Measurements from ENCODE around the gene UQCC2. TPM values are rescaled to one million over a fixed set of nuclear protein-coding genes. Genes with fewer than 3 reads are reported as not detected.

Gene UQCC2
- total and polyA plus RNA-seq, 2 of the 4 experiments (the other 2 are of a cell fraction) = 13.8 to 34.5 TPM

DNA sequence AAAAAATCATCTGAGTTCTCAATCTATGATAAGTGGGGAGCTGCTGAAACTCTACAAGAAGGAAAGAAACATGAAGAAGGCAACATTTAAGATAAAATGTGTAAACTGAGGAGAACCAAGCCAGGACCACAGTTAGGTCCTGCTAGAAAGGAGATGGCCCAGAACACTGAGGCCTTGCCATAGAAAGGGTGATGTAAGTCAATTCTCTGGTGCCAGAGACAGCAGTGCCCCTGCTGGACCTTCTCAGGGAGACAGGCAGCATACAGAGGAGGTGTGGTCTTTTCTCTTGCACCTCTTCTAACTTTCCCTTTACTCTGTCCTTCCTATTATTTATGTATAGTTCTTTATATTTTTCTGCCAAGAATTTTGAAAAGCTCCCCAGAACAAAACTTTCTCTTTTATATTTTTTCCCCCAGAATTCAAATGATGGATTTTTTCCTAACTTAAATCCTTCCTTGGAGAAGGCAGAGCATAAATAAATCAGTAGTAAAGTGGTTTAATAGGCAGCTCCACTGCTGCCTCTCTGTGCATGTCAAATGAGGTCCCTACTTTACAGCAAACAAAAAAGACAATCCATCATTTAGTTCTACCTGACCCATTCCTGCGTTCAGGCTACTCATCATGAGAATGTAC lies 9.0 kb downstream of the UQCC2 start:
- in situ Hi-C loops (cut with MboI; ENCODE audit: low sequenced_read_pairs) = loop anchor here (5.0 to 10.0 kb wide), 2 partner anchors 115 to 248 kb away; partner anchors contain the start of gene ZBTB9
- no peak overlapping the region for H3K23ac ChIP-seq (ENCODE audit: low read depth, low read length)
- H2BK5ac ChIP-seq (ENCODE audit: low read depth, low read length, poor library complexity, severe bottlenecking) = no peak overlapping the region
- H2BK15ac ChIP-seq (ENCODE audit: low read depth, low read length) = no peak overlapping the region
- H3K4ac ChIP-seq (ENCODE audit: low read depth, low read length) = no peak overlapping the region
- WGBS, 2 experiments (ENCODE audit: extremely low coverage in 2 of 2, insufficient read length in 1 of 2) = no CpG with 5 or more reads among the region's 1 CpG
- no peak overlapping the region for H3K4me3 ChIP-seq (ENCODE audit: insufficient read depth, low read depth, low read length)
- no peak overlapping the region for H3K4me2 ChIP-seq (ENCODE audit: low read depth, low read length)
- H3K56ac ChIP-seq (ENCODE audit: extremely low read depth, insufficient read depth, low read length) = no peak overlapping the region
- no peak overlapping the region for H4K5ac ChIP-seq (ENCODE audit: low read depth, low read length)
- dilution Hi-C loops (cut with HindIII; ENCODE audit: low sequenced_read_pairs, unreplicated experiment) = no loop called here
- ChIA-PET CTCF (interaction anchor here (0.7 to 2.7 kb wide), 4 partner anchors 8 to 660 kb away, joined by 3 to 21 read pairs (median 3); no protein-coding TSS in a partner anchor), POLR2A (ENCODE audit: unreplicated experiment) (no interaction called here)
- no peak overlapping the region for H4K8ac ChIP-seq (ENCODE audit: low read depth in 2 of 2, low read length in 2 of 2)
- H3K27ac ChIP-seq (ENCODE audit: insufficient read depth, low read length) = no peak overlapping the region
- ATAC-seq (ENCODE audit: low read depth) = peak; percentile 81
- H3K4me1 ChIP-seq (ENCODE audit: control insufficient read depth, insufficient read depth, low read length) = peaks cover 2% of the 10 kb centered on the region; the same call in 1 of the 2 replicates
- peaks cover 7% of the 10 kb centered on the region; the same call in 1 of the 2 replicates for H3K9me1 ChIP-seq (ENCODE audit: insufficient read depth, low read length)
- DNase-seq = peak; percentile 61
- no peak overlapping the region for H3K9ac ChIP-seq (ENCODE audit: low read depth, low read length)
- no peak overlapping the region for H2AFZ ChIP-seq (replicated peaks; ENCODE audit: low read length, poor library complexity)
- H2AK9ac ChIP-seq (replicated peaks; ENCODE audit: low read depth, low read length, poor library complexity) = no peak overlapping the region
- peaks cover 5 to 28% of the 10 kb centered on the region in 2 experiments; a peak in 2 of 4 replicates for H3K79me1 ChIP-seq (ENCODE audit: low read depth in 1 of 2, low read length in 2 of 2)
- no TSS peak for BruUV-seq (replicated peaks)
- no peak overlapping the region for H3K18ac ChIP-seq (ENCODE audit: low read depth, low read length)
- intact Hi-C loops (cut with micrococcal nuclease) = no loop called here
- no peak overlapping the region for H2BK120ac ChIP-seq (ENCODE audit: low read depth, low read length)
- H4K20me1 ChIP-seq (ENCODE audit: insufficient read depth, low read length) = no peaks in the 10 kb centered on the region
- H3K36me3 ChIP-seq (ENCODE audit: control insufficient read depth, insufficient read depth, low read length) = peaks cover 8% of the 10 kb centered on the region
- no peak overlapping the region for H4K91ac ChIP-seq (ENCODE audit: insufficient read depth, low read depth, low read length)
- no peak overlapping the region for H2BK20ac ChIP-seq (ENCODE audit: low read depth, low read length)
- H3K9me3 ChIP-seq (ENCODE audit: control insufficient read depth, insufficient read depth, low read length) = no peaks in the 10 kb centered on the region
- no peak overlapping the region for H2AK5ac ChIP-seq (ENCODE audit: low read depth, low read length)
- H3K14ac ChIP-seq (replicated peaks; ENCODE audit: low read depth, low read length) = no peak overlapping the region
- H3K27me3 ChIP-seq (ENCODE audit: control insufficient read depth, insufficient read depth, low read length) = no peaks in the 10 kb centered on the region
- TF ChIP-seq NFE2L2 (IDR thresholded peaks at IDR 0.05; ENCODE audit: low read depth, low read length) = no peak
- no peak for TF ChIP-seq RFX5 (IDR thresholded peaks at IDR 0.05; ENCODE audit: low read depth, low read length)
- TF ChIP-seq ELK1 (IDR thresholded peaks at IDR 0.05; ENCODE audit: borderline replicate concordance, low read depth, low read length) = no peak
- no peak for TF ChIP-seq RCOR1 (IDR thresholded peaks at IDR 0.05; ENCODE audit: insufficient replicate concordance, low read length)
- TF ChIP-seq BHLHE40 (IDR thresholded peaks at IDR 0.05; ENCODE audit: low read depth, low read length) = no peak
- TF ChIP-seq MAFK (IDR thresholded peaks at IDR 0.05; ENCODE audit: low read depth, low read length) = no peak
- peak; percentile 40; the same call in 1 of the 2 replicates for TF ChIP-seq SMC3 (IDR thresholded peaks at IDR 0.05; ENCODE audit: low read depth, low read length)
- TF ChIP-seq, protein P1, sequence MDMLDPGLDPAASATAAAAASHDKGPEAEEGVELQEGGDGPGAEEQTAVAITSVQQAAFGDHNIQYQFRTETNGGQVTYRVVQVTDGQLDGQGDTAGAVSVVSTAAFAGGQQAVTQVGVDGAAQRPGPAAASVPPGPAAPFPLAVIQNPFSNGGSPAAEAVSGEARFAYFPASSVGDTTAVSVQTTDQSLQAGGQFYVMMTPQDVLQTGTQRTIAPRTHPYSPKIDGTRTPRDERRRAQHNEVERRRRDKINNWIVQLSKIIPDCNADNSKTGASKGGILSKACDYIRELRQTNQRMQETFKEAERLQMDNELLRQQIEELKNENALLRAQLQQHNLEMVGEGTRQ (IDR thresholded peaks at IDR 0.05; ENCODE audit: low read depth, low read length) = no peak
- no peak for TF ChIP-seq CHD1 (IDR thresholded peaks at IDR 0.05; ENCODE audit: low read depth, low read length)
- peak; percentile 22; the same call in 1 of the 2 replicates for TF ChIP-seq CEBPB (IDR thresholded peaks at IDR 0.05; ENCODE audit: low read depth, low read length)
- no peak for TF ChIP-seq MAZ (IDR thresholded peaks at IDR 0.05; ENCODE audit: borderline replicate concordance, low read depth, low read length)
- TF ChIP-seq RAD21 (IDR thresholded peaks at IDR 0.05; ENCODE audit: low read length) = peak; percentile 62
- no peak for TF ChIP-seq FOS (IDR thresholded peaks at IDR 0.05; ENCODE audit: low read depth, low read length)
- peak; percentile 56 for TF ChIP-seq CTCF (conservative IDR thresholded peaks at IDR 0.05; ENCODE audit: low read depth, low read length)
- no peak for TF ChIP-seq MXI1 (IDR thresholded peaks at IDR 0.05; ENCODE audit: borderline replicate concordance, low read depth, low read length)

Data from IMR-90 (cell line).